Esophagus mucosa (tissue), 1 donor: ENCODE data around the gene REG1A. TPM values are rescaled to one million over a fixed set of nuclear protein-coding genes. Genes with fewer than 3 reads are reported as not detected.

ENCODE experiments used
- ATAC-seq: fragments of 200-7000 bp; cut with Tn5 transposase; one replicate; pipeline ENCODE4 v1.9.1; 2020
- total RNA-seq: library from RNA; stranded (reverse); gene quantifications from one replicate; pipeline ENCODE4 v1.2.4, GENCODE V29; 2023
- donor health status: DM: yes; HTN: yes; CAD: no.

The REG1A gene, protein sequence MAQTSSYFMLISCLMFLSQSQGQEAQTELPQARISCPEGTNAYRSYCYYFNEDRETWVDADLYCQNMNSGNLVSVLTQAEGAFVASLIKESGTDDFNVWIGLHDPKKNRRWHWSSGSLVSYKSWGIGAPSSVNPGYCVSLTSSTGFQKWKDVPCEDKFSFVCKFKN
- not detected for total RNA-seq

DNA sequence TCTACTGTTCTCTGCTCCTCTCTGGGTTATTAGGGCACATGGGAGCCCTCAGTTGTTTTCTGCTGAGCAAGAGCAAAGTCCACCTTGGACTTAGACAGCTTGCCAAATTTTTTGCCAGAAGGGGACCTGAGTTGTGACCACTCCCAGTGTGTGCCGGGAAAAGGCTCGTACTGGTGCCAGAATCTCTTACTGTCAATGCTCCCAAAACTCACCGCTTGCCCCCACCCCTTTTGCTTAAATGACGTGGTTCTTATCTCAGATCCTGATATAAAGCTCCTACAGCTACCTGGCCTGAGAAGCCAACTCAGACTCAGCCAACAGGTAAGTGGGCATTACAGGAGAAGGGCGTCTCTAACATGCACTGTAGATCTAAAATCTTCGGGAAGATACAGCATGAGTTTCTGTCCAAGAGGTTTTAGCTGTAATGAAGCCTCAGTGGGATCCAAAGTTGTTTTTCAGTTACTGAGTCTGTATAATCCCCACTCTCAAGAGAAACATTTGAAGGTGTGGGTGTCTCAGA is at the start of gene REG1A:
Gene REG1A (plus strand): TSS at position 295 of the 520 bp plus-strand sequence. CDS start 374 bp downstream, outside the sequence.
- ATAC-seq: no peak

DNA sequence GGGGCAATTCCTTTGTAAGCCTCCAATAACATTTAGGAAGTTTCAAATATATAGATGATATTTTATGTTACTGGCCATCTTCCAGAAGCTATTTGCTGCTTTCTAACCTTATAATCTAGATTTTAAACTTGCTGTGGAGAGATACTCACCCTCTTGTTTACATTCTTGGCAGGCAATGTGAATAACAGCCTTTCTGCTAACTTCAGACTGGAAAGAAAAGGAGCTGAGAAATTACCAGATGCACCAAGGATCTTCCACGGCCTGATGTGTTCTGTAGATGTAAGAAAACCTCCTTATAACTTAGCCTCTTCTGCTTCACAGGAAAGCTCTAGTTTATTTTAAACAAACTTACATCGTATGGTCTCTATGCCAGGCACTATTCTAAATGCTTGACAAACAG is 49.2 kb upstream of the REG1A start:
- no peak for ATAC-seq

DNA sequence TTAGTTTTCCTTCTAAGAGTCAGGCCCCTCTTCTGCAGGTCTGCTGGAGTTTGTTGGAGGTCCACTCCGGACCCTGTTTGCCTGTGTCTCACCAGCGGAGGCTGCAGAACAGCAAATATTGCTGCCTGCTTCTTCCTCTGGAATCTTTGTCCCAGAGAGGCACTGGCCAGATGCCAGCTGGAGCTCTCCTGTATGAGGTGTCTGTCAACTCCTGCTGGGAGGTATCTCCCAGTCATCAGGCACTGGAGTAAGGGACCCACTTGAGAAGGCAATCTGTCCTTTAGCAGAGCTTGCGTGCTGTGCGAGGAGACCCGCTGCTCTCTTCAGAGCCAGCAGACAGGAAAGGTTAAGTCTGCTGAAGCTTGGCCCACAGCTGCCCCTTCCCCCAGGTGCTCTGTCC is 37.3 kb upstream of the REG1A start:
- ATAC-seq: no peak

DNA sequence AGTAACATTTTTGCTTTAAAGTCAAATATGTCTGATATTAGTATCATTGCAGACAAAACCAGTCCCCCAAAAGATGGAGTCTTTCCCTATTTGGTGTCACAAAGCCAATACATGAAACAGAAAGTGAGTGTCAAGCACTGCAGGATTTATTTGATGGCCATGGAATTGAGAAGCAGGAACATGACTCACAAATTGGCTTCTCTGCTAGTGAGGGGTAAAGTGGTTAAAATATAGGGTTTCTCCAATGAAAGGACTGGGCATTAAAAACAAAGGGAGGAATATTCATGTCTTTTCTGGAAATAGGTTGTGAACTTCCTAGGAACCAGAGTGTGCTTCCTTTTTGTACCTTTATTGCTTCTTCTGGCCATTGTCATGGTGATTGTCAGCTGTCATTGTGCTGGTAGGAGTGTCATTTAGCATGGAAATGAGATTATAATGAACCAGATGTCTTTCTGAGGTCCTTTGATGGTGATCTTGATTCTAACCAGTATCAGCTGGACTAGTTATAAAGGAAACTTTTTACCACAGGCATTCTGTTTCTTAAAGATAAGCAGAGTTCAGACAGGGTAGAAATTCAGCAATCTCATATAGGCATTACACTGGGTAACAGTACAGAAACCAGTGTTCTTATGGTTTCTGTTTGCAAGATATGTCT is 36.6 kb upstream of the REG1A start:
- no peak for ATAC-seq

DNA sequence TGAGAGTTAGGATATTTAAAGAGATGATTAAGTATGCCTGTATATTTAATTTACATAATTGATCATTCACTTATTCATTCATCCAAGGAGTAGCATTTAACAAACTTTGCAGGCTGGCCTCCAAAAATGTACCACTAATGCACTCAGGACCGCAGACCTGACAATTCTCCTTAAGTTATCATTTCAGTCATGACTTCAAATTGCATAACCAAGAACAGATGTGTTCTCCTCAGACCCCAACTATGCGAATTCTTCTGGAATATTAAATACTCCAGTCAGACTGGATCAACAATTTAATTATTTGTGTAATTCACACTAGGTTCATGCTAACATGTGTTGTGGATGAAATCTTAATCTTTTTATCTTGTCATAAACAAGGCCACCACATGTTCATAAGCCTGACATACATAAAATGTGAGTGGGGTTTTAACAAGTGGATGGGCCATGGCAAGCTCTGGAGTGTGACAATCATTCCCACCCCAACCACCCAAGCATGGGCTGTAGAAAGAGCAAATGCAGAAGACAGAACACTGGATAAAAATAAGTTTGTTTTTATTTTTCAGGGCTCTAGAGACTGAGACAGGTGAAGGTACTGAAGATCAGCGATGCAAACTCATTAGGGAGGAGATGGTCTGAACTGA is 35.7 kb upstream of the REG1A start:
- ATAC-seq: no peak

DNA sequence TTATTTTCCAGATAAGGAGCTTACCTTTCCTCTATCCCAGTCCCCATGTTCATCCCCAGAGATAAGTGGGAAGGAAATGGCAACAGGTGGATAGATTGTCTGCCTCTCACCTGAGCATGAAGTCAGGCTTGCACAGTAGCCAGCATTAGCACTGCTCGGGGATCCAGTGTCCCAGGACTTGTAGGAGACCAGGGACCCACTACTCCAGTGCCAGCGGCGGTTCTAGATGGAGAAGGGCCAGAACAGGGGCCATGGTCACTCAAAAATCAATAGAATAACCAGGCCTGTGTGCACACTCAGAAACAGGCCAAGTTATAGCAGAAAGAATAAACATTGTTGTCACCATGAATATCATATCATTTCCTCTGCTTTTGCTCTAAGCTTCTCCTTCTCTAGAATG is 34.9 kb upstream of the REG1A start:
- no peak for ATAC-seq

DNA sequence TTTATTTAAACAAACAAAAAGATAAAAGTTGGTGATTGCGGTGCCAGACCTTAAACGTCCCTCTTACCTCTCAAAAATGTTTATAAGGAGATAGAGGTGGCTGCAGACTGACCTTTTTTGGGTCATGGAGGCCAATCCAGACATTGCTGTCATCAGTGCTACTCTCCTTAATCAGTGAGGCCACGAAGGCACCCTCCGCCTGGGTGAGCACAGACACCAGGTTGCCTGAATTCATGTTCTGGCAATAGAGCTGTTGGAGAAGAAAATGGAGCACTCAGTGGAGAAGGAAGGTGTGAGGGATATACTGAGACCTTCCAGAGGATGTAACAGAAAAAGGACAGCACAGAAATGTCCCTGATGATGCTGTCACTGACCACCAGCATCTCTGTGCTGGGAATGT is 34.0 kb upstream of the REG1A start:
- ATAC-seq: no peak

DNA sequence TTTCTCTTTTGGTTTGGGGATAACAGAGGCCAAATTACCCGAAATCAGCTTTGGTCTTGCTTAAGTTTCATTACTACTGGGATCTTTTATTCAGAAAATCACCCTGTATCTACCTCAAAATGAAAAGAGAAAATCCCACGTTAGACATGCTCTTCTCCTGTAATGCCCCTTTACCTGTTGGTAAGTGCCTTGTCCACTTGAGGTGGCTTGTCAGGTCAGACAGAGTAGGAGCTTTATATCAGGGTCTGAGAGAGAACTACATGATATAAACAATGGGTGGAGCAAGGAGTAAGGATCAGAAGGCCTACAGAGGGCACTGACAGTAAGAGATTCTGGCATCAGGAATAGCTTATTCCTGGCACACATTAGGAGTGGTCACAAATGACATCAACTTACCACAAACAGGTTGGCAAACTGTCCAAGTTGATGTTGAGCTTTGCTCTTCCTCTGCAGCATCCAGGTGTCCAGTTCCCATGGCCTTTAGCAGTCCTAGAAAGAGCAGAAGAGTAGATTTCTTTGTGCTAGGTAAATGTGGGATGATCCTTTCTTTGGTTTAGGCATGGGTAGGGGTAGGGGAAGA is 32.4 kb upstream of the REG1A start, which contains the start of gene REG1B:
Gene REG1B (minus strand): TSS at position 209 of the 580 bp plus-strand sequence. CDS start 381 bp downstream, outside the sequence.
- no peak for ATAC-seq

DNA sequence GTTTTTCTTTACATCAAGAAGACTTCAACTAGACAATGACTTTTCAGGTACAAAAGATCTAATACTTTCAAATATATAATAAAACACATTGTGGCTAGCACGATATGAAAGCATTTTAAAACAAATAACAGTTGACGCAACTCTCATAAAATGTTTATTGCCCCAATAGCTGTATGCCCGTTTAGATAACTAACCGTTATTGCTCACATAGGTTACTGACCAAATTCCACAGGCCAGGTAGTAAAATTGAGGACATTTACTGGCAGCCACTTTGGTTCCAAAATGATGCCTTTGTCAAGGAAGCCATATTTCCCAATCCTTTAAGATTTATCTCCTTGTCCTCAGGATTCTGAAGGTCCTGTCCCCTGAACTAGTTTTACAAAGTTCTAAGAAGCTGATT is 29.6 kb upstream of the REG1A start:
- ATAC-seq: no peak

DNA sequence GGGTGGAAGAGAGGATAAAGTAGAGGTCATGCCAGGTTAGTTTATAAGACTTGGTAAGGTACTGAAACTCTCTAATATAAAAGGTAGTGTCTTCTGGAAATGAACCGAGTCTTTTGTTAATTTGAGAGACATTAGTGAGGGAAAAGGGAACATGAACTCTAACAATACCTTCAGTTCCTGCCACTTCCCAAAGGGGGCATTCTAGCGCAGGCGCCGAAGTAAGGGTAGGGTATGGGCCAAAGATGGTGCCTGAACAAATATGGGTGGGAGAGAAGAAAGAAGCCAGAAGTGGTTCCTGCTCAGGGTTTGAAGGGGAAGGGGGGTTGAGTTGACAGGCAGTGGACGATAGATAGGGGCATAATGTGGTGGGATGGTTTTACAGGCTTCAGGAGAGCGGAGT is 22.4 kb upstream of the REG1A start:
- ATAC-seq: no peak

DNA sequence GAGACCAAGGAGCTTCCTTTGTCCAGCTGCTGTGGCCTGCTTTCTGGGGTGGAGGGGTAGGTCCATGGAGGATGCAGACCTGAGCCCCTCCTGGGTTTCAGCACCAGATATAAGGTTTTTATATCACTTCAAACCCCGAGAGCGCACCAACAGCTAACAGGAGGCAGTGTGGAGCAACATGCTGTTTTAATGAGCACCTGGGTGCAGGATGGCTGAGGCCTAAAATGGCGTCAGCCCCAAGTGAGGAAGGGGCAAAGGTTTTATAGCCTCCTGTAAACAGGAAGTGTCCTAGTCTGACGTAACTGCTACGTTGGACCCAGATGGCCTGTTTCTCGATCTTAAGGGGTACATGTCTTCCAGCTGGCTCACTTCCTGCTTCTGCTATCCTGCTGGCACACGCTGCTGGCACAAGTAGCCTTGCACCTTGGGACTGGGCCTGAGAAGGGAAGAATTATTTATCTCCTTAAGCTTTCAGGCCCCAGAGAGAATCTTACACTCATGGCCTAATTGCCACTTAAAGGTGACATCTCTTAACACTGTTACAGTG is 21.1 kb upstream of the REG1A start:
- no peak for ATAC-seq

DNA sequence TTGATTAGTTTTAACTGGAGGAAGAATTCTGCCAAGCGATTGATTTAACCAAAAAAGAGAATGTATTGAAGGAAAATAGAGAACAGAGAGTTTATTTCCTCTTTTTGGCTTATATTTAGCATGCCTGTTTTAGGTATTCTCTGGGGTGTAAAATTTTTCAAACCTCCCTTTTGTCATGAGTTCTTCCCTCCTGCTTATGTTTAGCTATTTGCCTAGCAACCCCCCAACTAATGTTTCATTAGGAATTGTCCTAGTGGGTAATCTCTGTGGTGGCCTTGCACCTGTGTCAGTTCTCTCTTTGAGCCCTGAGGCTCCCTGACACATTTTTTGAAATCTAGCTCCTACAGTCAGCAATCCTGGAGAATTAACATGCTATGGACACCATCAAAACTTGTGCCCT is 20.0 kb upstream of the REG1A start:
- no peak for ATAC-seq

DNA sequence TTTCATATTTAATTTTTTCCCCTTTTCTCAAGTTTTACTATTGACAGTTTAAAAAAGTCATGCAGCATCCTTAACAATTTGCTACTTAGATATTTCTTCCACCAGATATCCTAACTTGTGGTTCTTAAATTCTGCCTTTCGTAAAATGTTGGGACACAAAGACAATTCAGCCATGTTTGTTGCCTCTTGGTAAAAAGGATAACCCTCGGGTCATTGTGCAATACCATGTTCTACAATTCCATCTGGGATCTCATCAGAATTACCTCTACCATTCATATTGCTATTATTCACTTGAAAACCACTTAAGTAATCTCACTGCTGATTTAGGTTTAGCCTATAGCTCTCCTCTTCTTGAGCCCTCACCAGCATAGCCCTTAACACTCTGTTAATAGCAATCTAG is 19.3 kb upstream of the REG1A start:
- ATAC-seq: no peak

DNA sequence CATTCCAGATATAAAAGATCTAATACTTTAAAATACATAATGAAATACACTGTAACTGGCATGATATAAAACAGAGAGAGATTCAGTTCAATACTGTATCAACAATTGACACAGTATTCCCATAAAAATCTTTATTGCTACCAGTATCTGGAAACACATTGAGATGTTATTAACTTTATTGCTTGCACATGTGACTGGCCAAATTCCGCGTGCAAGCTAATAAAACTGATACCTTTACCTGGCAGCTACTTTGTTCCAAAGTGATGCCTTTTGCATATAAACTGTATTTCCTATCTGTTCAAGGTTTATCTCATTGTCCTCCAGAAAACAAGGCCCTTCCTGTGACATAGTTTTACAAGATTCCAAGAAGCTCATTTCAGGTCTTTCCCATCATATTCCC is 17.1 kb upstream of the REG1A start:
- ATAC-seq: no peak

DNA sequence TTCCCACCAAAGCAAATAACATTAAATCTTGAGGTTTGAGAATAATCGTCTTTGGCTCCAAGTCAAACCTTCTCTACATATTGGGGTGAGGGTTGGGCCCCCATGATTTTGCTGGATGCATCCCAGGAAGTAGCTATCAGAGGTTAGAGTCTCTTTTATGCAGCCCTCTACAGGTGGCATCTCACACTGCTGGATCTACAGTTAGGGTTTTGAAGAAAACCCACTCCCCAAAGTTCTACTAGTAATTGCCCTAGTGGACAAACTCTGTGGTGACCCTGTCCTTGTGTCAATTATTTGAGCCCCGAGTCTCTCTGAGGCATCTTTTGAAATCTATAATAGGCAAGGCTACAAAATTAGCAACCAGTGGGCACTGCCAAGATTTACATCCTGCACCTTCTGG is 15.0 kb upstream of the REG1A start:
- ATAC-seq: no peak

DNA sequence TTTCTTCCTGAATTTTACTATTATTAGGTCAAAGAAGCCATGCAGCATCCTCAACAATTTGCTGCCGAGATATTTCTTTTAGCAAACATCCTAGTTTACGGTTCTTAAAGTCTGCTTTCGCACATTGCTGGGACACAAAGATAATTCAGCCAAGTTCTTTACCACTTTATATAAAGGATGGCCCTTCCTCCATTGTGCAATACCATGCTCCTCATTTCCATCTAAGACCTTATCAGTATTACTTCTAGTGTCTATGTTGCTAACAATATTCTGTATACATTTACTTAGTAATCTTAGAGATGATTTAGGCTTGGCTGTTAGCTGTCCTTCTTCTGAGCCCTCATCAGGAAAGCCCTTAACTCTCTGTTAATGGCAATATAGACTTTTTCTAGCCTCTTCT is 8.0 kb upstream of the REG1A start:
- no peak for ATAC-seq

DNA sequence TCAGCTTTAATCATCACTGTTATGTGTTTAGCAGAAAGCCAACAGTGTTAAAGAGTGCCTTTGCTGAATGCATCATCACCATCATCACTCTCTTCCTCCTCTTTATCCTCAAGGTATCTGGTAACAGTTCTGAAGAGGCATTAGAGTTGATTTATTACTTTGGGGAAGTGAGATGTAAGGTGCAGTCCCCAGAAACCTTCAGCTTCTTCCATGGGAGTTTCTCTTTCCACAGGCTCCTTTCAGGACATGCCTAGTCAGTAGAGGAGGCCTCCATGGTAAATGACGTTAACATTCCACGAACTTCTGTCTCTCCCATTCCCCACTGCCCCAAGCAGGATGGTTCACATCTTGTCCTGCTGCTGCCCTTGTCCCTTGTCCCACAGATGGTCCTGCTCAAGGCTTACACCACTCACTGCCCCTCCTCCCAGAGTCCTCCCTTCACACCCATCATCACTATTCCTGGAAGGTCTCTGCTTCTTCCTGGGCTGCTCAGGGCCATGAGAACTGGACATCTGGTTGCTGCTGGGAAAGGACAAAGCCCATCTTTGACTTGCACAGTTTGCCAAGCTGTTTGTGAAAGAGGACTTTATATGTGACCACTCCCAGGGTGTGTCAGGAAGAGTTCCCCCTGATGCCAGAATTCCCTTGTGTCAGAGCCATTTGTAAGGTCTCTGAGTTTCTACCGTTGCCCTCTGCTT is 5.3 kb upstream of the REG1A start:
- no peak for ATAC-seq

DNA sequence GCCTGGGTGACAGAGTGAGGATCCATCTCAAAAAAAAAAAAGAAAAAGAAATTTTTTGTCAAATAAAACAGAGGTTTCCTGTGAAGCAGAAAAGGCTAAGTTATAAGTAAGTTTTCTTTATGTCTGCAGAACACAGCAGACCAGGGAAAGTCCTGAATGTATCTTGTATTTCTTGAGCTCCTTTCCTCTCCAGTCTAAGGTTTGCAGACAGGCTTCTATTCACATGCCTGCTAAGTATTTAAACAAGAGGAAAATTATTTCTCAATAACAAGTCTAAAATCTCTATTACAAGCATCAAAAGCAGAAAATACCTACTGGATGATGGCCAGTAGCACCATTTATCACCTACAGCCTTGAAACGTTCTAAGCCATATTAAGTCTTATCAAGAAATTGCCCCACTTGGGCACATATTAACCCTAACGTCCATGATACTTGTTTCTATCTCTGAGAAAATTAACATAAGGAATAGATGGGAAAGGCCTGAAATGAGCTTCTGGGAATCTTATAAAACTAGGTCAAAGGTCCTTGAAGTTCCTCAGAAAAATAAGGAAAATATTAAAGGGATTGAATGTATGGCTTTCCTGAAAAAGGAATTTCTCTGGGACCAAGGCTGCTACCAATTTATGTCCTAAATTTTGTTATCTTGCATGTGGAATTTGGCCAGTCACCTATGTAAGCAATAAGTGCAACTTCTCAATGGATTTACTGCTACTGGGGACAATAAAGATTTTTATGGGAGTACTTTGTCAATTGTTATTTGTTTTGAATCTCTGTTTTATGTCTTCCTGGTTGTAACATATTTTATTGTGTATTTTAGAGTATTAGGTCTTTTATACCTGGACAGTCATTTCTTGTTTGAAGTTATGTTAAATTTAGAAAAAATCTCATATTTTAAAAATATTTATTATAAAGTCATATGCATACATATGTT is 3.0 kb upstream of the REG1A start:
- ATAC-seq: no peak

DNA sequence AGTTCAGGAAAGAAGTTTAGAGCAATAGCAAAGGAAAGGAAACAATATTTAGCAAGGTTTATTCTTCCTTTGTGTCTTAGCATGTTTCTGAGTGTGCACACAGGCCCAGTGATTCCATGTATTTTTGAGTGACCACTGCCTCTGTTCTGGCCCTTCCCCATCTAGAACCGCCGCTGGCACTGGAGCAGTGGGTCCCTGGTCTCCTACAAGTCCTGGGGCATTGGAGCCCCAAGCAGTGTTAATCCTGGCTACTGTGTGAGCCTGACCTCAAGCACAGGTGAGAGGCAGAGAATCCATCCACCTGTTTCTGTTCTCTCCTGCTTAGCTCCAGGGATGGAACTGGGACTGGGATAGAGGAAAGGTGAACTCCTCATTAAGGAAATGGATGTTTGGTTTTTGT is 2.4 kb downstream of the REG1A start:
- no peak for ATAC-seq

DNA sequence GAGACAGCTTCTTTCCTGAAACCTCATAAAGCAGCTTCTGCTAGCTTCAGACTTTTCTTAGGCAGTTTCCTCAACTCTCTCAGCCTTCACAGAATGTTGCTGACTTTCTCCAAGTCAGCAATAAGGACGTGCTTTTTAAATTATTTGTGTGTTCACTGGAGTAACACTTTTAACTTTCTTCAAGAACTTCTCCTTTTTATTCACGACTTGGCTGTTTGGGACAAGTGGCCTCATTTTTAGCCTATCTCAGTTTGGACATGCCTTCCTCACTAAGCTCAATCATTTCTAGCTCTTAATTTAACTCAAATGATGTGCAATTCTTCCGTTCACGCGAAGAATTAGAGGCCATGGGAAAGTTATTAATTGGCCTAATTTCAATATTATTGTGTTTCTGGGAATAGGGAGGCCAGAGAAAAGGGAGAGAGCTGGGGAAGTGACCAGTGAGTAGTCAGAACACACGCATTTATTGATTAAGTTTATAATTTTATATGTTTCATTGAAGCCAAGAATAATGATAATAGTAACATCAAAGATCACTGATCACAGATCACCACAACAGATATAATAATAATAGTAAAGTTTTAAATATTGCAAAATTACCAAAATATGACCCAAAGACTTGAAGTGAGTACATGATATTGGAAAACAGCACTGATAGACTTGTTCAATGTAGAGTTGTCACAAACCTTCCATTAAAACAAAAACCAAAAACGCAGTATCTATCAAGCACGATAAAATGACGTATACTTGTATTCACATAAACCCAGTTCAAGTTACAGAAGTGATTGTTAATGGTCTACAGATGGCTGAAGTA is 4.8 kb downstream of the REG1A start:
- ATAC-seq: no peak

DNA sequence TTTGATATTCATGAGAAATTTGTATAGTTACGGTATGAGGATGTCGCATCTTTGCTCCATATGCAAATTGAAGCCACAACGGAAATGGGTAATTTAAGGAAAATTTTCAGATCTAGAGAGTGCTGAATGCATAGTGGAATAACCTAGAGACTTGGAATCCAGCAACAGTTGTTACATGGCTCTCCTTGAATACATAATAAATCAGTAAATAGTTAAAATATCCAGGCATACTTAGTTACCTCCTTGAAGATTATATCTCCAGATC is 5.4 kb downstream of the REG1A start:
- ATAC-seq: no peak
